T47D (cell line): ENCODE data around the gene THBS2.
A peak's percentile ranks its signal among the peaks of the same experiment; 100 is the strongest.

Experiments
- DNase-seq, 2 experiments: peaks; one replicate each; pipeline versions ENCODE4 v3.0.0 to v3.0.0-alpha.2; 2011 to 2012; ENCODE audit warnings: low read depth in 1 of 2, low spot score in 1 of 2
- JUND ChIP-seq: IDR thresholded peaks from 2 replicates; pipeline ENCODE4 v1.6.1; 2012; ENCODE audit warnings: low read depth
- in situ Hi-C: cut with HindIII; loops from 2 replicates; pipeline ENCODE4 v1.10.0; 2016; ENCODE audit warnings: low sequenced_read_pairs, low pct_unique_long_range_greater_than_20kb

The THBS2 gene

GRCh38 chr6:169241688-169242350 lies 11.8 kb downstream of the THBS2 start:
- no peak for DNase-seq
- in situ Hi-C loops, result no loop called here
- TF ChIP-seq JUND, result no peak

- in situ Hi-C loops, result no loop called here
- DNase-seq, result no peak
- no peak for TF ChIP-seq JUND
Observed at GRCh38 chr6:169240591-169241390, 12.9 kb downstream of the THBS2 start.

- TF ChIP-seq JUND, result no peak
- peak in 1 of 2 experiments; percentile 47 for DNase-seq
- in situ Hi-C loops, result no loop called here
Observed at GRCh38 chr6:169240125-169240524, 13.5 kb downstream of the THBS2 start.

GRCh38 chr6:169239181-169239580 lies 14.5 kb downstream of the THBS2 start:
- no peak for DNase-seq
- TF ChIP-seq JUND, result no peak
- in situ Hi-C loops, result no loop called here

GRCh38 chr6:169238766-169239165 lies 14.9 kb downstream of the THBS2 start:
- TF ChIP-seq JUND, result no peak
- no peak for DNase-seq
- in situ Hi-C loops, result no loop called here

GRCh38 chr6:169237496-169238134 lies 16.0 kb downstream of the THBS2 start:
- in situ Hi-C loops, result no loop called here
- TF ChIP-seq JUND, result no peak
- no peak for DNase-seq

- no peak for DNase-seq
- no peak for TF ChIP-seq JUND
- in situ Hi-C loops, result no loop called here
Observed at GRCh38 chr6:169236988-169237387, 16.7 kb downstream of the THBS2 start.

GRCh38 chr6:169236545-169236944 lies 17.1 kb downstream of the THBS2 start:
- no peak for TF ChIP-seq JUND
- DNase-seq, result no peak
- in situ Hi-C loops, result no loop called here

- in situ Hi-C loops, result no loop called here
- no peak for TF ChIP-seq JUND
- no peak for DNase-seq
Observed at GRCh38 chr6:169235286-169235685, 18.4 kb downstream of the THBS2 start.

GRCh38 chr6:169234634-169235033 lies 19.0 kb downstream of the THBS2 start:
- TF ChIP-seq JUND, result no peak
- in situ Hi-C loops, result no loop called here

GRCh38 chr6:169233832-169234231 lies 19.8 kb downstream of the THBS2 start:
- TF ChIP-seq JUND, result no peak
- no peak for DNase-seq
- in situ Hi-C loops, result no loop called here

More at GRCh38 chr6:169234634-169235033, 19.0 kb downstream of the THBS2 start:
- DNase-seq, result no peak

GRCh38 chr6:169233181-169233580 lies 20.5 kb downstream of the THBS2 start:
- in situ Hi-C loops, result no loop called here
- no peak for TF ChIP-seq JUND
- no peak for DNase-seq

- in situ Hi-C loops, result no loop called here
- TF ChIP-seq JUND, result no peak
Observed at GRCh38 chr6:169232507-169232931, 21.1 kb downstream of the THBS2 start.

More at GRCh38 chr6:169232507-169232931, 21.1 kb downstream of the THBS2 start:
- no peak for DNase-seq
